ENCODE data around the gene AIRE. TPM values are rescaled to one million over a fixed set of nuclear protein-coding genes. Genes with fewer than 3 reads are reported as not detected.

The AIRE gene
- total and polyA plus RNA-seq, 2 donors (not counting 1 experiment from before 2014, with no cell fraction given), result not detected

DNA sequence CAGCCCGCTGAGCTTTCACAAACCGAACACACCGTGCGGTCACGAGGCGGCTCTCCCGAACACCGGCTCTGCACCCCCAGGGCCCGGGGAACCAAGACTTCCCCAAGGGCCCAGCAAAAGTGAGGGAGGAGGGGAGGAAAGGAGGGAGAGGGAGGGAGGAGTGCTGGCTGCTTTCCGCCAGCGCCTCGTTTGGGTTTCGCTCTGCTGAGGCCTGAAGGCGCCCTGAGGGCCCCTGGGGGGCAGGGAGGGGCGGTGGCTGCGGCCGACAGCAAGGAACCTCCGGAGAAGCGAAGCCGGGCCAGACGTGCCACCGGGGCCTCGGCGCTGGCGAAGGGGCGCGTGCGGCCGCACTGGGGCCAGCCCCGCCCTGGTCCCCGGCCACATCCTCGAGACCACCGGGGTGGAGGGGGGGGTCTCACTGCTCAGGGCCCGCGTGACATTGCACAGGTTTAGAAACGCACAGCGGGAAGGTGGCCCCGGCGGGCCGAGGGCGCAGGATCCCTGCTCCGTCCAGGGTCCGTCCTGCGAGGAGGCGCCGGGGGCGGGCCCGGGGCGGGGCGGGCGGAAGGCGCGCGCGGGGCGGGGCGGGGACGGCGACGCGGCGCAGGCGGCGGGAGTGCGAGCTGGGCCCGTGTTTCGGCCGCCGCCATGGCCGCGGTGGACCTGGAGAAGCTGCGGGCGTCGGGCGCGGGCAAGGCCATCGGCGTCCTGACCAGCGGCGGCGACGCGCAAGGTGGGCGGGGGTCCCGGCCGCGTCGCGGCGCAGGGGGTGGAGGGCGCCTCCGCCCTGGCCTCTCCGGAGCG, 14.0 kb downstream of the AIRE start, which contains the start of gene PFKL:
Gene PFKL (plus strand): TSS at position 596 of the 804 bp plus-strand sequence. CDS start 53 bp downstream, at position 649.
- peak within 1 kb of the TSS; percentile 53 for H2AFZ ChIP-seq (ENCODE audit: low read length)
- H3K9me3 ChIP-seq (ENCODE audit: control insufficient read depth, insufficient read depth, low read depth, low read length), result no peaks in the 10 kb centered on the region
- peak; percentile 36 to 54 for DNase-seq (ENCODE audit: low read depth in 2 of 2)
- H4K20me1 ChIP-seq (ENCODE audit: control insufficient read depth, extremely low read depth, insufficient read depth, low read length), result no peaks in the 10 kb centered on the region
- peak within 1 kb of the TSS; percentile 92 for H3K4me2 ChIP-seq (ENCODE audit: extremely low read depth, insufficient read depth, low read length)
- peaks cover 5% of the 10 kb centered on the region for H3K4me1 ChIP-seq (ENCODE audit: control insufficient read depth, extremely low read depth, insufficient read depth, low read length)
- peak within 1 kb of the TSS; percentile 73 for H3K9ac ChIP-seq (ENCODE audit: insufficient read depth, low read length)
- peak within 1 kb of the TSS; percentile 73 for H3K27ac ChIP-seq (ENCODE audit: insufficient read depth, low read length)
- H3K36me3 ChIP-seq (ENCODE audit: control insufficient read depth, insufficient read depth, low read length), result no peaks in the 10 kb centered on the region
- peaks cover 21% of the 10 kb centered on the region for H3K79me2 ChIP-seq (ENCODE audit: control insufficient read depth, insufficient read depth, low read length)
- peak within 1 kb of the TSS; percentile 57 to 75 (median 62) for H3K4me3 ChIP-seq (replicated peaks in 1 of 4; ENCODE audit: control extremely low read depth in 1 of 4, insufficient read depth in 1 of 4, low read depth in 3 of 4, low read length in 4 of 4)
- no peaks in the 10 kb centered on the region for H3K27me3 ChIP-seq (ENCODE audit: control insufficient read depth, insufficient read depth, low read length)
- TF ChIP-seq, protein P1, sequence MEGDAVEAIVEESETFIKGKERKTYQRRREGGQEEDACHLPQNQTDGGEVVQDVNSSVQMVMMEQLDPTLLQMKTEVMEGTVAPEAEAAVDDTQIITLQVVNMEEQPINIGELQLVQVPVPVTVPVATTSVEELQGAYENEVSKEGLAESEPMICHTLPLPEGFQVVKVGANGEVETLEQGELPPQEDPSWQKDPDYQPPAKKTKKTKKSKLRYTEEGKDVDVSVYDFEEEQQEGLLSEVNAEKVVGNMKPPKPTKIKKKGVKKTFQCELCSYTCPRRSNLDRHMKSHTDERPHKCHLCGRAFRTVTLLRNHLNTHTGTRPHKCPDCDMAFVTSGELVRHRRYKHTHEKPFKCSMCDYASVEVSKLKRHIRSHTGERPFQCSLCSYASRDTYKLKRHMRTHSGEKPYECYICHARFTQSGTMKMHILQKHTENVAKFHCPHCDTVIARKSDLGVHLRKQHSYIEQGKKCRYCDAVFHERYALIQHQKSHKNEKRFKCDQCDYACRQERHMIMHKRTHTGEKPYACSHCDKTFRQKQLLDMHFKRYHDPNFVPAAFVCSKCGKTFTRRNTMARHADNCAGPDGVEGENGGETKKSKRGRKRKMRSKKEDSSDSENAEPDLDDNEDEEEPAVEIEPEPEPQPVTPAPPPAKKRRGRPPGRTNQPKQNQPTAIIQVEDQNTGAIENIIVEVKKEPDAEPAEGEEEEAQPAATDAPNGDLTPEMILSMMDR (conservative IDR thresholded peaks at IDR 0.05 in 1 of 2, IDR thresholded peaks at IDR 0.05 in 1 of 2; ENCODE audit: low read depth in 1 of 2, low read length in 2 of 2), result no peak

DNA sequence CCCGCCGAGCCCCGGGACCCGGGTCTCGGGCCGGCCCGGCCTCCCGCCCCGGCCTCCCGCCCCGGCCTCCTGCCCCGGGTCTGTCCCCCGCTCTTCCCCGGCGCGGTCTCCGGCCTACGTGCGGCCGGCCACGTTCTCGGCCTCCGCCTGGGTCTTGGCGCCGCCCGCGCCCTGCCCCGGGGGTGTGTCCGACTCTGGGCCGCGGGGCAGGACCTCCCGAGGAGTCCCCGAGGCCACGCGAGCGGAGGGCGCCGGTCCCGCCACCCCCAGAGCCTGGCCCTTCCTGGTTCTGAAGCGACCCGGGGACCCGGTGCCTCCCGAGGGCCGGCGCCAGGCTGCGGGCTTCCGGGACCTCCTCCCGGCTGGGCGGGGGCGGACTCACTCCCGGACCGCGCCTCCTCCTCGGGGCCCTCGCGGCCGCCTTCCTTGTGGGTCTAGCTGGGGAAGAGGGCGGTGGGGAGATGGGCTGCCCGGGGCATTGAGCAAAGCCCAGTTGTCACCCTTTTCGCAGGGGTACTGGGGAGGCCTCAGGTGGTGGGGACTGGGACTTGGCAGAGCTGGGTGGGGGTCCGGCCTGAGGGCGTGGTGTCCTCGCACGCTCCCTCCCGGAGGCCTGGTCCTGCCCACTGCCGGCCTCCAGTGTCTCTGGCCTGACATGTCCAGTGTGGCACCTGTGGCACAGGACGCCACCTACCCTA, 14.7 kb downstream of the AIRE start:
- H3K9ac ChIP-seq (ENCODE audit: insufficient read depth, low read length), result peak overlapping the region; percentile 73
- H4K20me1 ChIP-seq (ENCODE audit: control insufficient read depth, extremely low read depth, insufficient read depth, low read length), result no peaks in the 10 kb centered on the region
- no peaks in the 10 kb centered on the region for H3K36me3 ChIP-seq (ENCODE audit: control insufficient read depth, insufficient read depth, low read length)
- TF ChIP-seq EZH2 (IDR thresholded peaks at IDR 0.05; ENCODE audit: low read length, missing control alignments), result no peak
- TF ChIP-seq, protein P1 (conservative IDR thresholded peaks at IDR 0.05 in 1 of 2, IDR thresholded peaks at IDR 0.05 in 1 of 2; ENCODE audit: low read depth in 1 of 2, low read length in 2 of 2), result no peak
- peaks cover 26% of the 10 kb centered on the region for H3K79me2 ChIP-seq (ENCODE audit: control insufficient read depth, insufficient read depth, low read length)
- peaks cover 5% of the 10 kb centered on the region for H3K4me1 ChIP-seq (ENCODE audit: control insufficient read depth, extremely low read depth, insufficient read depth, low read length)
- peak overlapping the region; percentile 57 to 75 (median 62) for H3K4me3 ChIP-seq (replicated peaks in 1 of 4; ENCODE audit: control extremely low read depth in 1 of 4, insufficient read depth in 1 of 4, low read depth in 3 of 4, low read length in 4 of 4)
- no peak overlapping the region for H2AFZ ChIP-seq (ENCODE audit: low read length)
- H3K4me2 ChIP-seq (ENCODE audit: extremely low read depth, insufficient read depth, low read length), result peak overlapping the region; percentile 92
- peak overlapping the region; percentile 73 for H3K27ac ChIP-seq (ENCODE audit: insufficient read depth, low read length)
- no peaks in the 10 kb centered on the region for H3K9me3 ChIP-seq (ENCODE audit: control insufficient read depth, insufficient read depth, low read depth, low read length)
- DNase-seq (ENCODE audit: low read depth in 2 of 2), result peak; percentile 24 to 45
- H3K27me3 ChIP-seq (ENCODE audit: control insufficient read depth, insufficient read depth, low read length), result no peaks in the 10 kb centered on the region

DNA sequence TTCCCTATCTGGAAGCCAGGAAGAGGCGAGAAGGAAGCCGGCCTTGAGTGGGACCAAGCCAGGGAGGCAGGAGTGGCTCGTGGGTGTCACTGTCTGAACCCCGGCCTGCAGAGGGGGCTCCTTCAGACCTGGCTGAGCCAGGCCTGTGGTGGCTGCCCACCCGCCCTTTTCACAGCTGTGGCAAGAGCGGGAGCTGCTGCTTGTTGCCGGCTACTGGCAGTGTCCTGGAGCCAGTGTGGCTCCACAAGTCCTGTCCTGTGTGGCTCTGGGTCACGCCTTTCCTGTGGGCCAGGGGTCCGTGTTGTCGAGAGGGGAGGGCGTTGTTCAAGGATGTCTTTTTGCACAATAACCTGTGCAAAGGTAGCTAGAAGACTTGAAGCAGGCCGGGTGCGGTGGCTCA, 15.5 kb downstream of the AIRE start:
- Histone ChIP-seq H2AFZ (ENCODE audit: low read length) (no peak overlapping the region), H3K9ac (ENCODE audit: insufficient read depth, low read length) (peak overlapping the region; percentile 73), H3K27me3 (ENCODE audit: control insufficient read depth, insufficient read depth, low read length) (no peaks in the 10 kb centered on the region), H3K4me1 (ENCODE audit: control insufficient read depth, extremely low read depth, insufficient read depth, low read length) (peaks cover 5% of the 10 kb centered on the region), H3K4me3 (replicated peaks in 1 of 4; ENCODE audit: control extremely low read depth in 1 of 4, insufficient read depth in 1 of 4, low read depth in 3 of 4, low read length in 4 of 4) (peak overlapping the region; percentile 57 to 75 (median 62)), H3K36me3 (ENCODE audit: control insufficient read depth, insufficient read depth, low read length) (no peaks in the 10 kb centered on the region), H3K27ac (ENCODE audit: insufficient read depth, low read length) (peak overlapping the region; percentile 73), H3K4me2 (ENCODE audit: extremely low read depth, insufficient read depth, low read length) (peak overlapping the region; percentile 92), H3K9me3 (ENCODE audit: control insufficient read depth, insufficient read depth, low read depth, low read length) (no peaks in the 10 kb centered on the region), H3K79me2 (ENCODE audit: control insufficient read depth, insufficient read depth, low read length) (peaks cover 27% of the 10 kb centered on the region), H4K20me1 (ENCODE audit: control insufficient read depth, extremely low read depth, insufficient read depth, low read length) (no peaks in the 10 kb centered on the region)
- no peak for DNase-seq (ENCODE audit: low read depth in 2 of 2)
- TF ChIP-seq, protein P1 (conservative IDR thresholded peaks at IDR 0.05 in 1 of 2, IDR thresholded peaks at IDR 0.05 in 1 of 2; ENCODE audit: low read depth in 1 of 2, low read length in 2 of 2), result no peak
- no peak for TF ChIP-seq EZH2 (IDR thresholded peaks at IDR 0.05; ENCODE audit: low read length, missing control alignments)

All from fibroblast of lung (primary cell).